Measurements from ENCODE around the gene SPTAN1.

DNA sequence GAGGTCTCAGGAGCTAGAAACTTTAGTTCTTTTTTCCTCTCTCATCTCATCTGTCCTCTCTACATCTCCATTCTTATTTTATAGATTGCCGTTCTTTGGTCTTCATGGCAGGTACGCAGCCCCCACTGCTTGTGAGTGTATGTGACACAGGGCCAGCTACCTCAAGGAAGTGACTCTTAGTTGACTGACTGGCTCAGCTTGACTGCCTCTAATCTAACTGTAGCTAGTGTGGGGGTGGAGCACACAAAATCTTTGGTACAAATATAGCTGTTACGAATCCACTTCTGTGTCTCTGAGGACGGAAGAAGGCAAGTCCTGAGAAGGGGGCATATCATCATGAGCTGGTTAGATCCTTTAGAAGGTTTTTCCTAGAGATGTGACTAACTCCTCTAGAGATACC, 19.8 kb upstream of the SPTAN1 start:
- TF ChIP-seq POLR2AphosphoS5 (IDR thresholded peaks at IDR 0.05; ENCODE audit: low read depth) (no peak), EZH2 (IDR thresholded peaks at IDR 0.05; ENCODE audit: low read depth, unreplicated experiment) (no peak), ZNF114 (CRISPR knock-in tag; IDR thresholded peaks at IDR 0.05) (no peak)
- TF ChIP-seq, protein P1, sequence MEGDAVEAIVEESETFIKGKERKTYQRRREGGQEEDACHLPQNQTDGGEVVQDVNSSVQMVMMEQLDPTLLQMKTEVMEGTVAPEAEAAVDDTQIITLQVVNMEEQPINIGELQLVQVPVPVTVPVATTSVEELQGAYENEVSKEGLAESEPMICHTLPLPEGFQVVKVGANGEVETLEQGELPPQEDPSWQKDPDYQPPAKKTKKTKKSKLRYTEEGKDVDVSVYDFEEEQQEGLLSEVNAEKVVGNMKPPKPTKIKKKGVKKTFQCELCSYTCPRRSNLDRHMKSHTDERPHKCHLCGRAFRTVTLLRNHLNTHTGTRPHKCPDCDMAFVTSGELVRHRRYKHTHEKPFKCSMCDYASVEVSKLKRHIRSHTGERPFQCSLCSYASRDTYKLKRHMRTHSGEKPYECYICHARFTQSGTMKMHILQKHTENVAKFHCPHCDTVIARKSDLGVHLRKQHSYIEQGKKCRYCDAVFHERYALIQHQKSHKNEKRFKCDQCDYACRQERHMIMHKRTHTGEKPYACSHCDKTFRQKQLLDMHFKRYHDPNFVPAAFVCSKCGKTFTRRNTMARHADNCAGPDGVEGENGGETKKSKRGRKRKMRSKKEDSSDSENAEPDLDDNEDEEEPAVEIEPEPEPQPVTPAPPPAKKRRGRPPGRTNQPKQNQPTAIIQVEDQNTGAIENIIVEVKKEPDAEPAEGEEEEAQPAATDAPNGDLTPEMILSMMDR (conservative IDR thresholded peaks at IDR 0.05; ENCODE audit: low read depth in 2 of 2): no peak
- TF ChIP-seq, protein P2, sequence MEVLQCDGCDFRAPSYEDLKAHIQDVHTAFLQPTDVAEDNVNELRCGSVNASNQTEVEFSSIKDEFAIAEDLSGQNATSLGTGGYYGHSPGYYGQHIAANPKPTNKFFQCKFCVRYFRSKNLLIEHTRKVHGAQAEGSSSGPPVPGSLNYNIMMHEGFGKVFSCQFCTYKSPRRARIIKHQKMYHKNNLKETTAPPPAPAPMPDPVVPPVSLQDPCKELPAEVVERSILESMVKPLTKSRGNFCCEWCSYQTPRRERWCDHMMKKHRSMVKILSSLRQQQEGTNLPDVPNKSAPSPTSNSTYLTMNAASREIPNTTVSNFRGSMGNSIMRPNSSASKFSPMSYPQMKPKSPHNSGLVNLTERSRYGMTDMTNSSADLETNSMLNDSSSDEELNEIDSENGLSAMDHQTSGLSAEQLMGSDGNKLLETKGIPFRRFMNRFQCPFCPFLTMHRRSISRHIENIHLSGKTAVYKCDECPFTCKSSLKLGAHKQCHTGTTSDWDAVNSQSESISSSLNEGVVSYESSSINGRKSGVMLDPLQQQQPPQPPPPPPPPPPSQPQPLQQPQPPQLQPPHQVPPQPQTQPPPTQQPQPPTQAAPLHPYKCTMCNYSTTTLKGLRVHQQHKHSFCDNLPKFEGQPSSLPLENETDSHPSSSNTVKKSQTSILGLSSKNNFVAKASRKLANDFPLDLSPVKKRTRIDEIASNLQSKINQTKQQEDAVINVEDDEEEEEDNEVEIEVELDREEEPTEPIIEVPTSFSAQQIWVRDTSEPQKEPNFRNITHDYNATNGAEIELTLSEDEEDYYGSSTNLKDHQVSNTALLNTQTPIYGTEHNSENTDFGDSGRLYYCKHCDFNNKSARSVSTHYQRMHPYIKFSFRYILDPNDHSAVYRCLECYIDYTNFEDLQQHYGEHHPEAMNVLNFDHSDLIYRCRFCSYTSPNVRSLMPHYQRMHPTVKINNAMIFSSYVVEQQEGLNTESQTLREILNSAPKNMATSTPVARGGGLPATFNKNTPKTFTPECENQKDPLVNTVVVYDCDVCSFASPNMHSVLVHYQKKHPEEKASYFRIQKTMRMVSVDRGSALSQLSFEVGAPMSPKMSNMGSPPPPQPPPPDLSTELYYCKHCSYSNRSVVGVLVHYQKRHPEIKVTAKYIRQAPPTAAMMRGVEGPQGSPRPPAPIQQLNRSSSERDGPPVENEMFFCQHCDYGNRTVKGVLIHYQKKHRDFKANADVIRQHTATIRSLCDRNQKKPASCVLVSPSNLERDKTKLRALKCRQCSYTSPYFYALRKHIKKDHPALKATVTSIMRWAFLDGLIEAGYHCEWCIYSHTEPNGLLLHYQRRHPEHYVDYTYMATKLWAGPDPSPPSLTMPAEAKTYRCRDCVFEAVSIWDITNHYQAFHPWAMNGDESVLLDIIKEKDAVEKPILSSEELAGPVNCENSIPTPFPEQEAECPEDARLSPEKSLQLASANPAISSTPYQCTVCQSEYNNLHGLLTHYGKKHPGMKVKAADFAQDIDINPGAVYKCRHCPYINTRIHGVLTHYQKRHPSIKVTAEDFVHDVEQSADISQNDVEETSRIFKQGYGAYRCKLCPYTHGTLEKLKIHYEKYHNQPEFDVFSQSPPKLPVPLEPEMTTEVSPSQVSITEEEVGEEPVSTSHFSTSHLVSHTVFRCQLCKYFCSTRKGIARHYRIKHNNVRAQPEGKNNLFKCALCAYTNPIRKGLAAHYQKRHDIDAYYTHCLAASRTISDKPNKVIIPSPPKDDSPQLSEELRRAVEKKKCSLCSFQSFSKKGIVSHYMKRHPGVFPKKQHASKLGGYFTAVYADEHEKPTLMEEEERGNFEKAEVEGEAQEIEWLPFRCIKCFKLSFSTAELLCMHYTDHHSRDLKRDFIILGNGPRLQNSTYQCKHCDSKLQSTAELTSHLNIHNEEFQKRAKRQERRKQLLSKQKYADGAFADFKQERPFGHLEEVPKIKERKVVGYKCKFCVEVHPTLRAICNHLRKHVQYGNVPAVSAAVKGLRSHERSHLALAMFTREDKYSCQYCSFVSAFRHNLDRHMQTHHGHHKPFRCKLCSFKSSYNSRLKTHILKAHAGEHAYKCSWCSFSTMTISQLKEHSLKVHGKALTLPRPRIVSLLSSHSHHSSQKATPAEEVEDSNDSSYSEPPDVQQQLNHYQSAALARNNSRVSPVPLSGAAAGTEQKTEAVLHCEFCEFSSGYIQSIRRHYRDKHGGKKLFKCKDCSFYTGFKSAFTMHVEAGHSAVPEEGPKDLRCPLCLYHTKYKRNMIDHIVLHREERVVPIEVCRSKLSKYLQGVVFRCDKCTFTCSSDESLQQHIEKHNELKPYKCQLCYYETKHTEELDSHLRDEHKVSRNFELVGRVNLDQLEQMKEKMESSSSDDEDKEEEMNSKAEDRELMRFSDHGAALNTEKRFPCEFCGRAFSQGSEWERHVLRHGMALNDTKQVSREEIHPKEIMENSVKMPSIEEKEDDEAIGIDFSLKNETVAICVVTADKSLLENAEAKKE (CRISPR knock-in tag; IDR thresholded peaks at IDR 0.05): no peak
